Measurements from ENCODE around the gene PCDHGA12.

DNA sequence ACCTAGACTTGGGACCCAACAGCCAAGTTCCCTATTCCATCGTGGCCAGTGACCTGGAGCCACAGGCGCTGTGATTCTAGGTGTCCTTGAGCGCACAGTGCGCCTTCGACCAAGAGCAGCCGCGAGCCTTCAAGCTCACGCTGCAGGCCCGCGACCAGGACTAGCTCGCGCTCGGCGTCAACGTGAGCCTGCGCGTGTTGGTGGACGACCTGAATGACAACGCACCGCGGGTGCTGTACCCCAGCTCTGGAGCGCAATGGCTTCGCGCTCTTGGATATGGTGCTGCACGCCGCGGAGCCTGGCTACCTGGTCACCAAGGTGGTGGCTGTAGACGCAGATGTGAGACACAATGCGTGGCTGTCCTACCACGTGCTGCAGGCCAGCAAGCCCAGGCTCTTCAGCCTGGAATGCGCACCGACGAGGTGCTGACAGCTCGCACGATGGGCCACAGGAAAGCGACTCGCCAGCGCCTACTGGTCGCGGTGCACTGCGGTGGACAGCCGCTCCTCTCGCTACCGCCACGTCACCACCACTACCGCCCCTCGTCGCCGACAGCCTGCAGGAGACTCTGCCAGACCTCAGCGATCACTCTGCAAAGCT, 11.4 kb downstream of the PCDHGA12 start:
- TF ChIP-seq POLR2A (IDR thresholded peaks at IDR 0.05; ENCODE audit: low read depth, low read length) (no peak), POLR2AphosphoS5 (IDR thresholded peaks at IDR 0.05; ENCODE audit: low read depth, low read length) (no peak)
